K562 (cell line): ENCODE results near the gene HNRNPF. TPM values are rescaled to one million over a fixed set of nuclear protein-coding genes. Genes with fewer than 3 reads are reported as not detected.

ENCODE experiments used
- BRD4 ChIP-seq: fragments of 200-600 bp; sonication (generic); IDR thresholded peaks from 2 replicates; pipeline ENCODE4 v1.6.1; 2017; ENCODE audit warnings: inconsistent platforms
- CBX1 ChIP-seq: sonication (generic); IDR thresholded peaks from 2 replicates; pipeline ENCODE4 v1.6.1; 2016; ENCODE audit warnings: antibody characterized with exemption, low read depth, mild to moderate bottlenecking
- CSDE1 ChIP-seq, 2 experiments: fragments of 450-650 bp; IDR thresholded peaks; 2 replicates each; pipeline ENCODE4 v1.6.1; 2016; ENCODE audit warnings: mild to moderate bottlenecking in 1 of 2
- ESRRA ChIP-seq: fragments of 450-650 bp; IDR thresholded peaks from 2 replicates; pipeline ENCODE4 v1.6.1; 2014; ENCODE audit warnings: low read depth, mild to moderate bottlenecking, moderate library complexity, borderline replicate concordance
- FOXK2 ChIP-seq, 2 experiments: fragments of 450-650 bp; IDR thresholded peaks in 1 of 2; conservative IDR thresholded peaks in 1 of 2; 2 replicates each; pipeline ENCODE4 v1.6.1; 2016; ENCODE audit warnings: low read depth in 2 of 2, mild to moderate bottlenecking in 1 of 2
- MTA3 ChIP-seq: fragments of 450-650 bp; formaldehyde crosslinking; IDR thresholded peaks from 2 replicates; pipeline ENCODE4 v1.6.1; 2017; ENCODE audit warnings: mild to moderate bottlenecking, borderline replicate concordance
- NONO ChIP-seq, 2 experiments: fragments of 200-400 bp in 1 of 2; fragments of 450-650 bp in 1 of 2; formaldehyde crosslinking in 1 of 2; IDR thresholded peaks; 2 replicates each; pipeline ENCODE4 v1.6.1; 2017; ENCODE audit warnings: low read depth in 2 of 2, mild to moderate bottlenecking in 2 of 2, moderate library complexity in 2 of 2, low read length in 1 of 2
- NR2C1 ChIP-seq, 2 experiments: fragments of 450-650 bp; IDR thresholded peaks; 2 replicates each; pipeline ENCODE4 v1.6.1; 2017; ENCODE audit warnings: mild to moderate bottlenecking in 2 of 2, antibody characterized with exemption in 1 of 2, inconsistent platforms in 1 of 2, missing compliant biosample characterization in 1 of 2, missing genetic modification characterization in 1 of 2
- RAD21 ChIP-seq, 2 experiments: fragments of 250-450 bp in 1 of 2; fragments of 450-650 bp in 1 of 2; sonication (Bioruptor Pico) in 1 of 2; formaldehyde crosslinking in 1 of 2; IDR thresholded peaks in 1 of 2; conservative IDR thresholded peaks in 1 of 2; 2 replicates each; pipeline versions ENCODE4 v1.4.0 to v1.8.0; 2020 to 2022; ENCODE audit warnings: mild to moderate bottlenecking in 2 of 2, moderate library complexity in 1 of 2
- RAD51 ChIP-seq: fragments of 450-650 bp; IDR thresholded peaks from 2 replicates; pipeline ENCODE4 v1.7.1; 2016; ENCODE audit warnings: low read depth, mild to moderate bottlenecking, borderline replicate concordance
- SLC30A9 ChIP-seq: fragments of 250-450 bp; sonication (Bioruptor Pico); IDR thresholded peaks from 2 replicates; pipeline ENCODE4 v1.8.0; 2022; ENCODE audit warnings: mild to moderate bottlenecking, moderate library complexity
- SPI1 ChIP-seq: IDR thresholded peaks from 2 replicates; pipeline ENCODE4 v1.6.1; 2011; ENCODE audit warnings: low read depth, low read length, control low read depth, borderline replicate concordance
- SUPT5H ChIP-seq: fragments of 450-650 bp; IDR thresholded peaks from 2 replicates; pipeline ENCODE4 v1.6.1; 2016
- TAF9B ChIP-seq: fragments of 450-650 bp; IDR thresholded peaks from 2 replicates; pipeline ENCODE4 v1.6.1; 2018; ENCODE audit warnings: mild to moderate bottlenecking; ENCODE audit not compliant: partially characterized antibody
- TCF7L2 ChIP-seq: fragments of 150-350 bp; IDR thresholded peaks from 2 replicates; pipeline ENCODE4 v1.6.1; 2016; ENCODE audit warnings: low read depth, mild to moderate bottlenecking, low read length, moderate library complexity
- XRCC5 ChIP-seq: fragments of 200-400 bp; formaldehyde crosslinking; IDR thresholded peaks from 2 replicates; pipeline ENCODE4 v1.6.1; 2017; ENCODE audit warnings: low read depth, mild to moderate bottlenecking, low read length
- YBX1 ChIP-seq: fragments of 450-650 bp; IDR thresholded peaks from 2 replicates; pipeline ENCODE4 v1.7.1; 2016; ENCODE audit warnings: mild to moderate bottlenecking
- ZFX ChIP-seq: sonication (generic); formaldehyde crosslinking; IDR thresholded peaks from 2 replicates; pipeline ENCODE4 v1.8.0; 2022; ENCODE audit warnings: mild to moderate bottlenecking, missing genetic modification reagents, moderate library complexity
- ZNF668 ChIP-seq: fragments of 250-450 bp; sonication (Bioruptor Pico); IDR thresholded peaks from 2 replicates; pipeline ENCODE4 v1.8.0; 2022; ENCODE audit warnings: mild to moderate bottlenecking, inconsistent platforms
- ZNF695 ChIP-seq: fragments of 450-650 bp; formaldehyde crosslinking; IDR thresholded peaks from 2 replicates; pipeline ENCODE4 v1.4.0; 2020; ENCODE audit warnings: mild to moderate bottlenecking, moderate library complexity
- ZNF766 ChIP-seq: fragments of 200-800 bp; sonication (Bioruptor generic); conservative IDR thresholded peaks from 2 replicates; pipeline ENCODE4 v1.6.1; 2016; ENCODE audit warnings: missing genetic modification characterization, missing compliant biosample characterization
- polyA plus RNA-seq, 8 experiments: library from polyadenylated mRNA; depleted of rRNA in 4 of 8; stranded (reverse) in 5 of 8; unstranded in 3 of 8; fragments of >200 nt; fragmentation: Nextera tagmentation in 2 of 8; fragmentation: Illumina TruSeq in 1 of 8; extraction: Ambion mirVana in 2 of 8; extraction: Trizol in 1 of 8; gene quantifications; 2 replicates each; pipeline versions ENCODE4 v1.2.1 to v1.2.3, GENCODE V29; 2011 to 2014; ENCODE audit warnings: inconsistent platforms in 1 of 8, missing spikeins in 1 of 8
- total RNA-seq, 7 experiments: library from RNA; depleted of rRNA in 6 of 7; stranded (reverse); fragments of >200 nt in 6 of 7; fragmentation: Illumina TruSeq in 2 of 7; extraction: Trizol in 2 of 7; gene quantifications; 2 replicates each; pipeline versions ENCODE4 v1.2.1 to v1.2.3, GENCODE V29; 2011 to 2021; ENCODE audit warnings: low replicate concordance in 1 of 7
- TF ChIP-seq, protein P1 (sequence below): fragments of 450-650 bp; IDR thresholded peaks from 2 replicates; pipeline ENCODE4 v1.6.1; 2016; ENCODE audit warnings: borderline replicate concordance
- TF ChIP-seq, protein P2 (sequence below): fragments of 250-450 bp; sonication (Bioruptor Pico); IDR thresholded peaks from 2 replicates; pipeline ENCODE4 v1.8.0; 2022; ENCODE audit warnings: inconsistent platforms, mild to moderate bottlenecking, moderate library complexity, borderline replicate concordance
- TF ChIP-seq, protein P3 (sequence below): sonication (generic); formaldehyde crosslinking; IDR thresholded peaks from 2 replicates; pipeline ENCODE4 v1.8.0; 2022; ENCODE audit warnings: mild to moderate bottlenecking, missing genetic modification reagents

Gene HNRNPF
- total and polyA plus RNA-seq, 9 of the 15 experiments (the other 6 are each of a cell fraction or from before 2014, with no cell fraction given) = 192 to 489 (median 416) TPM

DNA sequence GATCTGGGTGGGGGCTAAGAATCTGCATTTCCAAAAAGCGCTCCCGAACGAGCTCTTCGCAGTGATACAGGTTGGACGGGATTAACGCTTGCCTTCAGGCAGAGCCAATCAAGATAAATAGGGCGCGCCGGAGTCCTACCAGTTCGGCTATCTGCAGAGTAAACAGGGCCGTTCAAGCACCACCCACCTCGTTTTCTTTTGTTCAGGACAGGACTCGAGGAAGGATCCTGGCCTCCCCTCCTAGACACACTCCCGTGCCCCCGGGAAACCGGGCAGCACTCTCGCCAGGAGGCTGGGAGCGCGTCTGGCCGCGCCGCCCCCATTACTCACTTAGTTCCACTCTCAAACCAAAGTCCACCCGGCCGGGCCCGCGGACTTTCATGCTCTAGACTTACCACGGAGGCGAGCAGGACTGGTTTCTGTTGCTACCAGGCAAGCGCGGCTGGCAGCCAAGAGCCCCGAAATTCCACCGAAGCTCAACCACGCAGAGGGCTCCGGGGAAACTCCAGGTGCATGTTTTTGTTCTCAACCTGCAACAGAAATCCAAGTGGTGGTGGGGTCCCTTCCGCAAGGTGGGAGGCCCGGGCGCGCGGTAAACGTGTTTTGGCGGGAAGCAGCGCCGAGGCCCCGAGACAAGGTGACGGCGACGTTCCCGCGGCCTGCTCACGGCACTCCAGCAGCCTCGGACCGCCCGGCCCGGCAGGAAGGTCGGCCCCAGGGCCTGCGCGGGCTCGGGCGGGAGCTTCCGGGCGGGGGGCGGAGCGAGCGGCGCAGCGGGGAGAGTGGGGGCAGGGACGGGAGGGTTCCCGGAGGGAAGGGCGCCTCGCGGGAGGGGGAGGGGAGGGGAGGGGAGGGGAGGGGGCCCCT is 12.7 kb downstream of the HNRNPF start (continued):
- 0 out of 2 replicates have a peak, but pooled peaks have one; percentile 12 for TF ChIP-seq SLC30A9 (CRISPR knock-in tag)
- peak in 1 of 2 experiments; percentile 85; a peak in 2 of 4 replicates for TF ChIP-seq NONO (IDR thresholded peaks at IDR 0.05; ENCODE audit: low read depth in 2 of 2, low read length in 1 of 2)
- TF ChIP-seq, protein P1, sequence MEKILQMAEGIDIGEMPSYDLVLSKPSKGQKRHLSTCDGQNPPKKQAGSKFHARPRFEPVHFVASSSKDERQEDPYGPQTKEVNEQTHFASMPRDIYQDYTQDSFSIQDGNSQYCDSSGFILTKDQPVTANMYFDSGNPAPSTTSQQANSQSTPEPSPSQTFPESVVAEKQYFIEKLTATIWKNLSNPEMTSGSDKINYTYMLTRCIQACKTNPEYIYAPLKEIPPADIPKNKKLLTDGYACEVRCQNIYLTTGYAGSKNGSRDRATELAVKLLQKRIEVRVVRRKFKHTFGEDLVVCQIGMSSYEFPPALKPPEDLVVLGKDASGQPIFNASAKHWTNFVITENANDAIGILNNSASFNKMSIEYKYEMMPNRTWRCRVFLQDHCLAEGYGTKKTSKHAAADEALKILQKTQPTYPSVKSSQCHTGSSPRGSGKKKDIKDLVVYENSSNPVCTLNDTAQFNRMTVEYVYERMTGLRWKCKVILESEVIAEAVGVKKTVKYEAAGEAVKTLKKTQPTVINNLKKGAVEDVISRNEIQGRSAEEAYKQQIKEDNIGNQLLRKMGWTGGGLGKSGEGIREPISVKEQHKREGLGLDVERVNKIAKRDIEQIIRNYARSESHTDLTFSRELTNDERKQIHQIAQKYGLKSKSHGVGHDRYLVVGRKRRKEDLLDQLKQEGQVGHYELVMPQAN = peak; percentile 71
- peak; percentile 48; the same call in 1 of the 2 replicates for TF ChIP-seq BRD4
- TF ChIP-seq RAD21 (CRISPR knock-in tag; conservative IDR thresholded peaks at IDR 0.05 in 1 of 2, IDR thresholded peaks at IDR 0.05 in 1 of 2) = peak in 1 of 2 experiments; percentile 3; a peak in 3 of 4 replicates
- TF ChIP-seq ESRRA = peak; percentile 20; the same call in 1 of the 2 replicates
- TF ChIP-seq YBX1 = no peak
- no peak for TF ChIP-seq CSDE1 (IDR thresholded peaks at IDR 0.05)
- peak; percentile 89 to 93 for TF ChIP-seq FOXK2 (conservative IDR thresholded peaks at IDR 0.05 in 1 of 2, IDR thresholded peaks at IDR 0.05 in 1 of 2; ENCODE audit: low read depth in 2 of 2)
- TF ChIP-seq MTA3 = peak; percentile 75; the same call in 1 of the 2 replicates
- TF ChIP-seq TCF7L2 = no peak
- peak; percentile 89 for TF ChIP-seq ZFX (CRISPR knock-in tag)
- no peak for TF ChIP-seq RAD51
- no peak for TF ChIP-seq ZNF668 (CRISPR knock-in tag)
- TF ChIP-seq CBX1 = peak; percentile 81
- peak; percentile 63; the same call in 1 of the 2 replicates for TF ChIP-seq ZNF766 (CRISPR knock-in tag)
- TF ChIP-seq, protein P2, sequence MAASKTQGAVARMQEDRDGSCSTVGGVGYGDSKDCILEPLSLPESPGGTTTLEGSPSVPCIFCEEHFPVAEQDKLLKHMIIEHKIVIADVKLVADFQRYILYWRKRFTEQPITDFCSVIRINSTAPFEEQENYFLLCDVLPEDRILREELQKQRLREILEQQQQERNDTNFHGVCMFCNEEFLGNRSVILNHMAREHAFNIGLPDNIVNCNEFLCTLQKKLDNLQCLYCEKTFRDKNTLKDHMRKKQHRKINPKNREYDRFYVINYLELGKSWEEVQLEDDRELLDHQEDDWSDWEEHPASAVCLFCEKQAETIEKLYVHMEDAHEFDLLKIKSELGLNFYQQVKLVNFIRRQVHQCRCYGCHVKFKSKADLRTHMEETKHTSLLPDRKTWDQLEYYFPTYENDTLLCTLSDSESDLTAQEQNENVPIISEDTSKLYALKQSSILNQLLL = no peak
- TF ChIP-seq SPI1 = no peak
- TF ChIP-seq, protein P3, sequence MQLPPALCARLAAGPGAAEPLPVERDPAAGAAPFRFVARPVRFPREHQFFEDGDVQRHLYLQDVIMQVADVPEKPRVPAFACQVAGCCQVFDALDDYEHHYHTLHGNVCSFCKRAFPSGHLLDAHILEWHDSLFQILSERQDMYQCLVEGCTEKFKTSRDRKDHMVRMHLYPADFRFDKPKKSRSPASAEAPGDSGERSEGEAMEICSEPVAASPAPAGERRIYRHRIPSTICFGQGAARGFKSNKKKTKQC = peak; percentile 83
- TF ChIP-seq XRCC5 = no peak; the same call in 1 of the 2 replicates
- no peak for TF ChIP-seq ZNF695 (CRISPR knock-in tag)
- TF ChIP-seq NR2C1 (IDR thresholded peaks at IDR 0.05) = no peak
- TF ChIP-seq NR2C1 (tag; IDR thresholded peaks at IDR 0.05) = no peak
- TF ChIP-seq SUPT5H = peak; percentile 81
- peak; percentile 54 for TF ChIP-seq TAF9B
